ENCODE measurements around the gene POLR1C.
"Not testable (repeated sequence)": the region's sequence is repeated elsewhere in the genome, so short reads cannot be mapped to it uniquely, and the experiment has no call there.

The POLR1C gene

DNA sequence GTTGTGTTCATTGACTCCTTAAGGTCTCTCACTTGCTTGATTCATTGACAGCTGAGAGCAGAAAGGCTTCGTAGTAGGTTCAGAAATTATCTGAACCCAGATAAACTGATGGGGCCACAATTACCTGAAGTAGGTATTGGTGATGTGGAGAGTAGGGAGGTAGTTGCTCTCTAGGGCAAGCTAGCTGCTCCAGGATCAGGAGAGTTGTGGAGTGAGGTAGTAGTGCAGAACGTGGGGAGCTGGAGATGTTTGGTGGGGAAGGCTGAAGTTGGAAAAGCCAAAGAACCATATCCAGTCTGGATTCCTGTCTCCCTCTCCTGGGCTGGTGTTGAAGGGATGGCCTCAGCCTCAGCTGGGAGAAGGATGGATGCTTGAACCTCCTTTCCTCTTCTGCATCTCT, 23.7 kb upstream of the POLR1C start:
- no peak for DNase-seq

GRCh38 chr6:43493833-43494232, 23.1 kb upstream of the POLR1C start:
- DNase-seq = no peak

DNA sequence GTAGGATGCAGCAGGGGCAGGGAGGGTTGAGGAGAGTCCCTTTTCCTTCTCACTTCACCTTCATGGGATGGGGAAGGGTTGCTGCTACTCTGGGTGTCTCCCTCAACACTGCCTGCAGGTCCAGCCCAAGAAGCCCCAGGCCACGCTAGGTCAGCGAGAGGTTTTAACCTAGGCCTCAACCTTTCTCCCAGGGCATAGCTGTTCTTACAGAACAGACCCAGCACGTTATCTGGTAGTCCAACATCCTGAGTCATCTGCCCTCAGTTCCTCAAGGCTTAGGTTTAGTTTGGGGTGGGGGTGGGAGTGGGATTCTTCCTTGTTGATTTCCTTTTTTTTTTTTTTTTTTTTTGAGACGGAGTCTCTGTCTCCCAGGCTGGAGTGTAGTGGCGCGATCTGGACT, 22.6 kb upstream of the POLR1C start:
- no peak for DNase-seq

DNA sequence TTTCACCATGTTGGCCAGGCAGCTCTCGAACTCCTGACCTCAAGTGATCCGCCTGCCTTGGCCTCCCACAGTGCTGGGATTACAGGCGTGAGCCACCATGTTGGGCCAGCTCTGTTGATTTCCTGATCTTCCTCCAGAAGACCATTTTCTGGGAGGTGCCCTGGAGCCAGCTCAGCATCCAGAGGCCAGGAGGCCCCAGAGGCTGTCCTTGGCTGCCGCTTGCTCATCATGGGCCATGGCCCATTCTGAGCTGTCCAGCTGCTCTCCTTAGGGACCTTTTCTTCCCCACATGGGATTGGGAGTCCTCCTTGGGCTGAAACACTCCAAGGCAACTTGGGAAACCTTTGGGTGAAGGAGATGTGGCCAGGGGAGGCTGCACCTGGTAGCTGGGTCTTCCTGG, 22.1 kb upstream of the POLR1C start:
- DNase-seq = no peak

DNA sequence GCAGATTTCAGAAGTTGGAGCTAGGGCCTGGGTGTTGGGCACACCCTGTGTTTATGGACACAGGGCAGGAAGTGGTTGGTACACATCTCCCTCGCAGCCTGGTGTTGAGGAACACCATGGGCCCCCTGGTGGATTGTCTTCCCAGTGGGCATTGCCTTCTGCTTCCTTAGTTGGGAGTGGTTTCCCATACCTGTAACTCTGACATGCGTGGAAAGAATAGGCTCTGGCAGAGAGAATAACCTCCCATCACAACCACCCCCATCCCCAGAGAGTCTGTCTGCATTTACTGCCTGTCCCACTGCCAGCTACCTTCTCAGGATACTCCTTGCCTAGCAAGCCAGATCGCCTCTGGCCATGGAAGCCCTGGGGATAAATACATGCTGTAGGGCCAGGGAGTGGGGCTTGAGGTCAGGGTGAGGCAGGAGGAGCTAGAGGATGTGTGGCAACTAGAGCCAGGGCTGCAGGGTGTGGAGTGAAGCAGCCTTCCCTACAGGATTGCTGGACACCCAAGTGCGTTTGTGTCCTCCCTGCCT, 21.4 kb upstream of the POLR1C start:
- DNase-seq = no peak

DNA sequence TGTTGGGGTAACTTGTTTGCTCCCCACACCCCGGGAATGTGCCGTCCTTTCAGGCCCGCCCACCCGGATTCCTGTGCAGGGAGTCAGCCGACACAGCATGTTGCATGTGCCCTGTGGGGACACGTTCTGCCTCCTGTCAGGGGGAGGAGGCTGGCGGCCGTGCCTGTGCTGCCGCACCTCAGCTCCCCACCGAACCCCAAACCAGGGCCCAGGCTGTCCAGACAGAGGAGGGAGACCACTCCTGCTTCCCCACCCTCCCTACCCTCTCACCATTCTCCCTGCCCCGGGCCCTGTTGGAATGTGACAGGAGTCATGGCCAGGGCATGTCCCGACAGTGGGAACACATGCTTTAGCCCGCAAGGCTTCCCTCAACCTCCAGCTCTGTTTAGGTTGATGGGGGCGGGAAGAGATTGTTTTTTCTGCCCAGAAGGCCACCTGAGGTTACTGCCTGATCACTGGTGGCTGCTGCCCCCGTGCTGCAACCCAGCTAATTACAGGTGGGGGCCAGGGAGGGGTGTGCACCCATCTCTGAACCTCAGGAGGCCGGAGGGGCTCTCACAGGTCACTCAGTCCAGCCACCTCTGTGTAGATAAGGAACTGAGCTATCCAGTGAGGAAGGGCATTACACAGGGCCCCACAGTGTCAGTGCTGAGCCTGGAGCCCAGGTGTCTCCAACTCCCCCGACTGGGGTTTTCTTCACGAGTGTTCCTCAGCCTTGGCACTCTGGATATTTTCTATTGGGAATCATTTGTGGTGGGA, 20.3 kb upstream of the POLR1C start:
- no peak for DNase-seq

GRCh38 chr6:43497129-43497396, 19.8 kb upstream of the POLR1C start:
- DNase-seq = no peak

GRCh38 chr6:43497689-43498088, 19.2 kb upstream of the POLR1C start:
- no peak for DNase-seq

GRCh38 chr6:43498291-43498690, 18.6 kb upstream of the POLR1C start:
- DNase-seq = not testable (repeated sequence)

- DNase-seq = no peak
These were observed 17.7 kb upstream of the POLR1C start for GRCh38 chr6:43499028-43499815.

GRCh38 chr6:43500921-43501320, 16.0 kb upstream of the POLR1C start:
- DNase-seq = no peak

DNA sequence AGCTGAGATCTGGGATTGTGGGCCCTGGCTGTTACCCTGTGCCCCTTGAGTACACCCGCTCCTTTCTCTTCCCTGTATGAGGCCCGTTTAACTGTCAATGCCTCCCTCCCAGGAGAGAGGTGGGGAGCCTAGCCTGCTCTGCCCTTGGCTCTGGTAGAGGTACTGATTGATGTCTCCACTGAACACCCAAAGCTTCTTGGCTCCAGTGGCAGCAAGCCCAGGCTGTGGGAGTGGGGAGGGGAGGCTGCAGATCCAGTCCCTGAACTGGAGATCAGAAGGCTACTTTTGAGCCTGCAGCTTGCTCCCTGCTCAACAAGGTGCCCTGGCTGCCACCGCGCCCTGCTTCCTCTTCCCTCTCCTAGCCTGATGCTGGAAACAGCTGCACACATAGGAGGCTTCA, 14.2 kb upstream of the POLR1C start:
- no peak for DNase-seq

GRCh38 chr6:43503443-43503842, 13.4 kb upstream of the POLR1C start:
- no peak for DNase-seq

GRCh38 chr6:43504756-43505593, 11.9 kb upstream of the POLR1C start:
- DNase-seq = no peak

DNA sequence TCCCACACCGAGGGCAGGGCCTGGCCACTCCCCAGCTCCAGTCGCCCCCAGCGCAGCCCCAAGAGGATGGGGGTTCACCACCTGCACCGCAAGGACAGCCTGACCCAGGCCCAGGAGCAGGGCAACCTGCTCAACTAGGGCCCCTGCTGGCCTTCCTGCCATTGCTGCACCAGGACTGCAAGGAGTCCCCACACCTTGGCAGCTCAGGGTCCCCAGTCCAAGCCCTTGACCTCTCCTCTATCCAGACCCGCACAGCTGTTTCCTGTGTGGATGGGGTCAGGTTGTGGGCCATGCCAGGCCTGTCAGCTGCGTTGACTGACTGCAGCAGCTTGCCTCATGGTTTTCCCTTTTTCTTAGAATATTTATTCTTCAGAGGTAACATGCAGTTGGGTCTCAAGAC, 11.2 kb upstream of the POLR1C start:
- DNase-seq = no peak

- no peak for DNase-seq
These were observed 10.7 kb upstream of the POLR1C start for GRCh38 chr6:43506171-43506570.

DNA sequence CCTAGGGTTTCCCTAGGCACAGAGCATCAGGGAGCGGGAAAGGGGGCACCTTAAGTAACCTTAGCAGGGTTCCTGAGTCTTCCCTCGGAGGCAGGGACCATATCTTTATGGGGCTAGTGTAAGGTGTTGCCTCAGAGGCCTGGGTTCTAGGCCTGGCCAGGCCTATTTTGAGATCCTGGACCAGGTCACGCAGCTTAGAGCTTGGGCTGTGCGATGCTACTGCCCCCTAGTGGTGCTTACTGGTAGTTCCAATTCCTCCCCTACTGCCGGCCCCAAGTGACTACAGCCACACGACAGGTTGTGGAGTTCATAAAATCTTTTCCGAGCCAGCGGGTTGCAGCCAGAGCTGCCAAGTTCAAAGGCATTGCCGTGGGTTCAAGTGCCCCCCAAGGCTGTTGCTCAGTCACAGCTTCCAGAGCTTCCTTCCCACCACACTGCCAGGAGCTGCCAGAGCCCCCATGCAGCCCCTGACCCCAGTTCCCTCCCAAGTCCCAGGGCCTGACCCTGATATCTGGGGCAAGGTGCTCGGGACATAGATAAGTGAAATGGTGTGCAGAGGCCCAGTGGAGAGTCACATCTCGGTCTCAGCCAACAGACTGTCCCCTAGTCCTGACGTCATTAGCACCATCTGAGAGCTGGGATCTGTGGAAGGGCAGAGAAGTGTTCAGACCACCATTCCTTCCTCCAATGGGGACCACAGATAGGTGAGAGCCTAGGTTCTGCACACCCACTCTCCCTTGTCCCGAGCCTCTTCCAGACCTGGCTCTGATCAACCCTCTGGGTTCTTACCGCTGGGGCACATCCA, 10.0 kb upstream of the POLR1C start:
- DNase-seq = peak; percentile 71

- DNase-seq = no peak
These were observed 8.3 kb upstream of the POLR1C start for GRCh38 chr6:43508481-43509141.

DNA sequence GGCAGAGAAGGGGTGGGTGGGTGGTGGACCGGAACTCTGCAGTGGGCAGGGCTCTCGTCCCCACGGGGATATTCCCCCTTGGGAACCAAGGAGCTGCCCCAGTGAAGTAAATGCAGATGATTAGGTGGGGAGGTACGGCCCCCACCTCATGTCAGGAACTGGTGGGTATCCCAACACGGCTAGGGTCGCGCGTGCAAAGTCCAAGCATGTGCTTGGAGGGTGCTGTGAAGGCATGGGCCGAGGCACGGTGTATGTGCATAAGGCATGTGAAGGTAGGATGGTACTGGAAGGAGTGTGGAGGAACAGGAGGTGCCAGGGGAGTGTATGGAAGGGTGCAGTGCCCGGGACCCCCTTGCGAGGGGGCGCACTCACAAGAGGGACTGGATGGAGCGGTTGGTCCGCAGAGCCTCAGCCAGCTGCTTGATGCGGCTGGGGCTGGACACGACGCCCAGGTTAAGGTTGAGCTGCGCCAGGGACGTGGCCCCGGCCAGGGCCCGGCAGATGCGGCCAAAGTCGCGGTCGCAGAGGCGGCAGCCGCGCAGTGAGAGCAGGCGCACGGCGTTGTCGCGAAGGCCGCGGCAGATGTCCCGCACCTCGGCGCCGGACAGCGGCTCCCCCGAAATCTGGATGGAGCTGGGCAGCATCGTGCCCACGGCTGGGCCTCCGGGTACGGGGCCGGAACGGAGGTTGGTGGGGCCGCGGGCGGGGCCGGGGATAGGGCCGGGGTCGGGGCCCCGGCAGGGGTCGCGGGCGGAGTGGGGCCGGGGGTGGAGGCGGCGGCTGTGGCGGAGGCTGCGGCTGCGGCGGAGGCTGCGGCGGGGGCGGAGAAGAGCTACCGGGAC, 7.5 kb upstream of the POLR1C start:
- DNase-seq = no peak

GRCh38 chr6:43509984-43510826, 6.7 kb upstream of the POLR1C start, which contains the start of gene LRRC73:
Gene LRRC73 (minus strand): TSS chr6:43510346. CDS start chr6:43509785, 561 bp downstream.
- DNase-seq = peak; percentile 63 to 68
